ENCODE measurements around the gene NDNF.

Gene NDNF

DNA sequence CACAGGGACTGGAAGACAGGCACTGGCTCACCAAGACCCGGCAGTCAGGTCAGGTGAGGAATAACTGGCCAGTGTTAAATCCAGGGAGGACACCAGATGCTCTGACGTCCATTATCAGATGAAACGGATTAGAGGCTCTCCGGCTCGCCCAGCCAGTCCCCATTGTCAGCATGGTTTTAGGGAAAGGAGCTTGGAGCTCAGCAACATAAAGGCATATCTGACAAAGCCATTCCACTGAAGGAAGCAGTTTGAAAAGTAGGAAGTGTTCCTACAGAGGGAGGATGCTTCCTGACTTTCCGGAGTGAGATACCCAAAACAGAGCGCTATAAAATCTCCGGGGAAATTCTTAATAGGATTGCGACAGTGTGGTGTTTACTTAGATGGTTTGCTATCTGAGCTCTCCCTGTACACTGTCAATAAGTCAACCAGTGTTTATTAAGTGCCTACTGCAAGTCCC lies 14.8 kb downstream of the NDNF start:
- Mint-ChIP-seq H3K9me3 (peaks cover 0 to 1% of the 10 kb centered on the region in 2 donors), H3K4me1 (no peaks in the 10 kb centered on the region), H3K36me3 (no peaks in the 10 kb centered on the region), H3K27me3 (no peaks in the 10 kb centered on the region), H3K4me3 (no peak overlapping the region), H3K27ac (no peak overlapping the region)
- ATAC-seq (replicated peaks) (no peak), DNase-seq (no peak)

DNA sequence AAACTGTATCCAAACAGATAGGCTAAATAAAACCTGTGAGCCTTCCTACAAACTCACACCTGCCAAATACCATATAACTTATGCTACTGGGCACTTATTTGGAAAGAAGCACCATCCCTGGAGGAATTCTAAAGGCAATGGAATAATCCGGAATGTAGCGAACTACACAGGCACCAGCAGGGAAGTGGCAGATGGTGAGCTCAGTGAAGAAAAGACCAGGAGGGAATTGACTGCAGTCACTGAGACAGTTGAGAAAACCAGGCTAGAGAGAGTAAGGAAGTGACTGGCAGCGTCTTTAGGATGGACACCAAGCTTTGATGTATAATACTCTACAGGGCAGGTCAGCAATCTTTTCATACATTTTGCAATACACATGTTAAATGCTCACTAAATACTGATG lies 16.3 kb downstream of the NDNF start:
- ATAC-seq (replicated peaks) (no peak), DNase-seq (no peak)
- H3K9me3 Mint-ChIP-seq = peaks cover 0 to 1% of the 10 kb centered on the region in 2 donors
- no peak overlapping the region for H3K27ac Mint-ChIP-seq
- no peaks in the 10 kb centered on the region for H3K4me1 Mint-ChIP-seq
- no peaks in the 10 kb centered on the region for H3K27me3 Mint-ChIP-seq
- H3K4me3 Mint-ChIP-seq = no peak overlapping the region
- no peaks in the 10 kb centered on the region for H3K36me3 Mint-ChIP-seq

DNA sequence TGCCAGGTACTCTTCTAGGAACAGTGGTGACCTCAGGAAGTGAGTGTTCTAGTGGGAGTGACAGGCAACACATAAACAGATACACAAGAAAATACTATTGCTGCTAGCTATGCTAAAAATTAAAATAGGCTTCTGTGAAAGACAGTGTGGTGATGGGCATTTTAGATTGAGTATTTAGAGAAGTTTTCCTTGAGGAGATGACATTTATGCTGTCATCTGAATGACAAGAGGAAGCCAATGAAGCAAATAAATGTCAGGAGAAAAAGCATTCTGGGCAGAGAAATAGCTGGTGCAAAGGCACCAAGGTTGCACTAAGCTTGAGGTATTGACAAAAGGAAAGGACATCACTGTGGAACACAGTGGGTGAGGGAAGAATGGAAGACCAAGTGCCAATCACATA lies 18.0 kb downstream of the NDNF start:
- no peaks in the 10 kb centered on the region for H3K4me1 Mint-ChIP-seq
- DNase-seq (no peak), ATAC-seq (replicated peaks) (no peak)
- H3K27ac Mint-ChIP-seq = no peak overlapping the region
- H3K4me3 Mint-ChIP-seq = no peak overlapping the region
- peaks cover 0 to 1% of the 10 kb centered on the region in 2 donors for H3K9me3 Mint-ChIP-seq
- no peaks in the 10 kb centered on the region for H3K27me3 Mint-ChIP-seq
- no peaks in the 10 kb centered on the region for H3K36me3 Mint-ChIP-seq

DNA sequence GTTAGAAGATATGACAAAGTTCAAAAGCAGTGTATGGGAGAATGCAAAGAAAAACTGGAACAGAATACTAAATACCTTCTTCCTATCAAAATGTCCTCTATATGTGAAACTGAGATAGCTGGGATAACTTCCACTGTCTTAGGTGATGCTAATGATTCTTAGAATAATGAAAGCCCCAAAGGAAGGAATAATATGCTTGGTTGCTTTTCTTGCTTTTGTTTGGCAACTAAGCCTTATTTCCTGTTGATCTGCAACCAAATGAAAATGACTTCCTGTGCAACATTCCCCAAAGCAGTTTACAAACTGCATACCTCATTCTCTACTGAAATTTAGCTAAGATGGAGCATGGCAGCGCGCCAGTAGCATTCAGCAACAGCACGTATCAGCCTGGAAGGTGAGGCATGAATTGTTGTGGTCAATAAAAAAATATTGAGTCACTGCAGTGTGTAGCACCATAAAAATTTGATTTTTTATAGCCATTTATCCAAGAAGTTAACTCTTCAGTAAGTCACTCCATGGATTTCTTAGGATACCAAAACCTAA lies 18.7 kb downstream of the NDNF start:
- no peak overlapping the region for H3K4me3 Mint-ChIP-seq
- DNase-seq = no peak
- H3K27me3 Mint-ChIP-seq = no peaks in the 10 kb centered on the region
- peaks cover 0 to 1% of the 10 kb centered on the region in 2 donors for H3K9me3 Mint-ChIP-seq
- H3K27ac Mint-ChIP-seq = no peak overlapping the region
- no peaks in the 10 kb centered on the region for H3K36me3 Mint-ChIP-seq
- no peak for ATAC-seq (replicated peaks)
- H3K4me1 Mint-ChIP-seq = no peaks in the 10 kb centered on the region

DNA sequence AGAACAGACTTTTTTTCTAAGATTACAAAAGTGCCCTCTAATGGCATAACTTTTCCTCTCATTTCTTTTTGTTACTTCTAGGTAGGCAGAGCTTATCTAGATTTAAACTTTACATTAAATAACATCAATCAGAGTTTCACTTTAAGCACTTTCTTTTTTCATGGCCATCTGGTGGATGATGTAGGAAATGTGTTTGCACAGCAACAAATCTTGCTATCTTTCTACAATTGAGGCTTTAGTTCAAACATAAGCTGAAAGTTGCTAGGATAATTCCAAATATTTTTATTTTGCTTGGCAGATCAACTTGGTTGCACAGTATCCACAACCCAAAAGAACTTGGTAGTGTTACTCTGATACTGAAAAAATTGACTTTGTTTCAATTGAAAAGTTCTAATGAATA lies 22.0 kb downstream of the NDNF start:
- H3K36me3 Mint-ChIP-seq = no peaks in the 10 kb centered on the region
- no peak overlapping the region for H3K27ac Mint-ChIP-seq
- no peak for DNase-seq
- H3K27me3 Mint-ChIP-seq = no peaks in the 10 kb centered on the region
- H3K4me3 Mint-ChIP-seq = no peak overlapping the region
- H3K9me3 Mint-ChIP-seq = peaks cover 0 to 1% of the 10 kb centered on the region in 2 donors
- ATAC-seq (replicated peaks) = no peak
- H3K4me1 Mint-ChIP-seq = no peaks in the 10 kb centered on the region

DNA sequence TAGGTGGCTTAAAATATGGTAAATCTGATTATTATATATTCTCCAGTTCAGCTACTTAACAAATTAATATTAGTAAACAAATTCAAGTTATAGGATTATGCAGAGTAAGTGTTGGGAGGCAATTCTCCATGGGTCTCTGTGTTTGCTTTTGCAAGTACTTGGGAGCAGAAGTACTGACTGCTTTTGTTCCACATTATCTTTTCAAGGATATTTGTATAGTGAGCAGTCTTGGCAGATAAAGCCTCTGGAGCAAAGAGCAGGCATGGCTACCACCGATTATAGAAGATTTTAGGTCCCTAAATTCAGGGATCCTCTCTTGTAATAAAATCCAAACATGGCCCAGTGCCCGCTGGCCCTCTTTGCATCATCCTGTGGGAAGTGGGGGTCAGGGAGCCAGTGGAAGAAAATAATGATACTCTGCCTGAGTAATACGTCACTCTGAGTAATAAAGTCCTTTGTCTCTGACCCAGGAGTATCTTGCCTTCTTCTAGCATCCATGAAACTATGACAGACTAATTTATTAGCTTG lies 23.2 kb downstream of the NDNF start:
- H3K4me3 Mint-ChIP-seq = no peak overlapping the region
- H3K9me3 Mint-ChIP-seq = peaks cover 0 to 1% of the 10 kb centered on the region in 2 donors
- ATAC-seq (replicated peaks) = no peak
- no peaks in the 10 kb centered on the region for H3K36me3 Mint-ChIP-seq
- no peak overlapping the region for H3K27ac Mint-ChIP-seq
- H3K27me3 Mint-ChIP-seq = no peaks in the 10 kb centered on the region
- no peak for DNase-seq
- H3K4me1 Mint-ChIP-seq = no peaks in the 10 kb centered on the region

DNA sequence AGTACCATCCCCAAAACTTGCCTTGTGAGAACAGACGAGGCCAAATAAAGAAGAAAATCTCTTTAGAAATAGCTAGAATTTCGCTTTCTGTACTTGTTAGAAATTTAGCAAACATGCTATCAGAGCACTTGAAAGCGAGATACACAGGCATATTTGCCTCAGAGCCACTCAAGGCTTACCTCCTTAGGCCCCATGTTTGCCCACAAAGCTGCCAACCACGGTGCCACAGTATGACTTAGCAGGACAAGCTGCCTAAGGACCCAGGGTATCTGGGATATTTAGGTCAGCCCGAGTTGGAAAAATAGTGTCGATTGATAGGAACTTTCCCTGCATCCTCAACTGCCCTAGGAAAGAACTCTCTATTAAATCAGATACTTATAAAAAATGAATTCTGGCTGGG lies 24.2 kb downstream of the NDNF start:
- H3K27ac Mint-ChIP-seq = no peak overlapping the region
- ATAC-seq (replicated peaks) (no peak), DNase-seq (no peak)
- H3K9me3 Mint-ChIP-seq = no peaks in the 10 kb centered on the region
- H3K27me3 Mint-ChIP-seq = no peaks in the 10 kb centered on the region
- H3K4me1 Mint-ChIP-seq = no peaks in the 10 kb centered on the region
- H3K4me3 Mint-ChIP-seq = no peak overlapping the region
- H3K36me3 Mint-ChIP-seq = no peaks in the 10 kb centered on the region

DNA sequence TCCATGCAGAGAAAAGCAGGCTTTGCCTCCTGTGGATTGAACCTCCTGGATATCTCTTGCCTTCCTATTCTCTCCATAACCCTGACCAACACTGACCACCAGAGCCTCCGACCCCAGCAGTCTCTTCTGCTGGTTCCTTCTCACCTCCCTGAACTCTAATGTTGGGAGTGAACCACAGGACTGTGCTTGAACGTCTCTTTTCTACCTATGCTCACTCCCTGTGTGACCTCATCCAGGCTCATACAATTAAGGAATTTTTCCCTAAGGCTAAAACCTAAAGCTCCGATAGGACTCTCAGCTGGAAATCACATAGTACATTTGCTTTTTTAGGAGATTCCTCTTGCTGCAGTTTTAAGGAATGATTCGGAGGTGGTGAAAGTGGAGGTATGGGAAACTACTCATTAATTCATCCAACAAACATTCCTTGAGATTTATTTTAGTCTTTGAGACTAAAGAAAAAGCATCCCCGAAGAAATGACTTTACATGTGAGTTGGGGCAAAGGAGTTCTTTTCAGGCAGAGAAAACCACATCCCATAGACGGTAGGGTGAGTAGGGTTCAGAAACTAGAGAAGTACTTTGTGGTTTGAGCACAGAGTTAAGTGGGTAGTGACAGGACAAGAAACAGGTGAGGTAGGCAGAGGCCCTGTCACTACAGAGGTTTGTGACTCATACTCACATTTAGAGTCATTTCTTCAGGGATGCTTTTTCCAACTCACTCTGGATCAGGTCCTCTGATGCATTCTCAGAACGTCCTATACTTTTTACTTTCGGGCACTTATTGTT lies 30.8 kb downstream of the NDNF start:
- no peaks in the 10 kb centered on the region for H3K4me1 Mint-ChIP-seq
- DNase-seq (no peak), ATAC-seq (replicated peaks) (peak in 1 of 2 donors; percentile 20)
- H3K9me3 Mint-ChIP-seq = no peaks in the 10 kb centered on the region
- H3K27ac Mint-ChIP-seq = no peak overlapping the region
- no peaks in the 10 kb centered on the region for H3K27me3 Mint-ChIP-seq
- no peak overlapping the region for H3K4me3 Mint-ChIP-seq
- H3K36me3 Mint-ChIP-seq = no peaks in the 10 kb centered on the region

DNA sequence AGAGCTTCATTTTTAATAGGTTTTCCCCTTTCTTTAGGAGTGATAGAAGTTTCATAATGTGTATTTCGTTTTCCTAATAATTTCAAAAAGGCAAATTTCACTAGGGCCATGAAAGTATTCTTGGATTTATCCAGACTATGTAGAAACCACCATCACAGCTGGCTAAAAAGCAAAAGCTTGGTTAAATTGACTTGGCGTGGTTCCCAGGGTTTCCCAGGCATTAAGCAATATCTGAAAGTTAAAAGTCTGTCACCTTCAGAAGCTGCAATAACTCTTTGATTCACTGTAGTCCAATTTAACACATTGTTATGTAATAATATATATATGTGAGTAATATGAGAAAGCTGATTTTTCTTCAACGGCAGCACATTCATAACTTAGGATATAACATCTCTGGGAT lies 38.3 kb downstream of the NDNF start:
- ATAC-seq (replicated peaks) (no peak), DNase-seq (no peak)
- Mint-ChIP-seq H3K4me1 (no peaks in the 10 kb centered on the region), H3K9me3 (no peaks in the 10 kb centered on the region), H3K36me3 (no peaks in the 10 kb centered on the region), H3K27ac (no peak overlapping the region), H3K27me3 (no peaks in the 10 kb centered on the region), H3K4me3 (no peak overlapping the region)

DNA sequence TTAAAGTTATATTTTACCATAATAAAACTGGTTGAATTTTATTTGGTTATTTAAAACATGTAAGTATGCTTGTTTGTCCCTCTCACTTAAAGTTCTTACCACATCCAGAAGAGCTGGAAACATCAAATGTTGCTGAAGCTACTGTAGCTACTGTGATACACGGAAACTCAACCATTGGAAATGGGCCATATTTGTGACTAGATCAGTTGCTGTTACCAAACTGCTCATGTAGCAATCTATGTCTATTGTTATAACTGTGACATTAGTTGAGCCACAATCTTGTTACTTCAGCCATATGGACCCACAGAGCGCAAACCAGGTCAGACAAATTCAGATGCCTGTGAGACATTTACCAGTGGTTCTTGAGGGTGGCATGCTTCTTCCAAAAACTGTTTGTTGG lies 41.6 kb downstream of the NDNF start:
- no peaks in the 10 kb centered on the region for H3K36me3 Mint-ChIP-seq
- ATAC-seq (replicated peaks) (no peak), DNase-seq (no peak)
- H3K4me1 Mint-ChIP-seq = no peaks in the 10 kb centered on the region
- no peaks in the 10 kb centered on the region for H3K9me3 Mint-ChIP-seq
- H3K27me3 Mint-ChIP-seq = no peaks in the 10 kb centered on the region
- no peak overlapping the region for H3K27ac Mint-ChIP-seq
- no peak overlapping the region for H3K4me3 Mint-ChIP-seq

DNA sequence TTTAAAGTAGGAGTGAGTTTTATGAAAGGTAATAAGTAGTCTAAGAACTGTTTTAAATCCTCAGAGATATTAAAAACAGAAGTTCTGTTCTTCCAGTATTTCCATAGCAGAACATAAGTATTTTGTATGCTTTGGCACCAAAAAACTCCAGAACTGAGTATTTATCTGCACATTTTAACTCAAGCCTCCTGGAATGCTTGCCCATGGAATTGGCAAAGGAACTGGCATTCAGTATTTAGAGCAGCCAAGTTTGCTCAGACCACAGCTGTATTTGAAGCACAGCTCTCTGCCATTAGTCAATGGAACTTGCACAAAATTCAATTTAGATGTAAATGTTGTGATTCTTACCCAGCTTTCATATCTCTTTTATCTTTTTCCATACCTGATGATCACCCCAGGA lies 42.2 kb downstream of the NDNF start:
- H3K9me3 Mint-ChIP-seq = no peaks in the 10 kb centered on the region
- no peak for DNase-seq
- no peak overlapping the region for H3K4me3 Mint-ChIP-seq
- H3K36me3 Mint-ChIP-seq = no peaks in the 10 kb centered on the region
- no peak overlapping the region for H3K27ac Mint-ChIP-seq
- no peaks in the 10 kb centered on the region for H3K4me1 Mint-ChIP-seq
- no peaks in the 10 kb centered on the region for H3K27me3 Mint-ChIP-seq
- ATAC-seq (replicated peaks) = no peak

DNA sequence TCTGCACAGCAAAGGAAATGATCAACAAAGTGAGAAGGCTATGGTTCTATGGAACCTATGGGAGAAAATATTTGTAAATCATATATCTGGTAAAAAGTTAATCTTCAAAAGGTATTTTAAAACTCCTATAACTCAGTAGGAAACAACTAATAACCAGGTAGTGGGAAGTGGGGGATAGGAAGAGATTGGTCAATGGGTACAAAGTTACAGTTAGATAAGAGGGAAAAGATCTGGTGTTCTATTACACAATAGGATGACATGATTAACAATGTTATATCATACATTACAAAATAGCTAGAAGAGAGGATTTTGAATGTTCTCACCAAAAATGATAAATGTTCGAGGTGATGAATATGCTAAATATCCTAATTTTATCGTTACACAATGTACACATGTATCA lies 46.3 kb downstream of the NDNF start:
- Mint-ChIP-seq H3K27me3 (peaks cover 0 to 5% of the 10 kb centered on the region in 2 donors), H3K4me3 (no peak overlapping the region), H3K4me1 (no peaks in the 10 kb centered on the region), H3K36me3 (no peaks in the 10 kb centered on the region), H3K9me3 (no peaks in the 10 kb centered on the region), H3K27ac (no peak overlapping the region)
- DNase-seq (no peak), ATAC-seq (replicated peaks) (no peak)

DNA sequence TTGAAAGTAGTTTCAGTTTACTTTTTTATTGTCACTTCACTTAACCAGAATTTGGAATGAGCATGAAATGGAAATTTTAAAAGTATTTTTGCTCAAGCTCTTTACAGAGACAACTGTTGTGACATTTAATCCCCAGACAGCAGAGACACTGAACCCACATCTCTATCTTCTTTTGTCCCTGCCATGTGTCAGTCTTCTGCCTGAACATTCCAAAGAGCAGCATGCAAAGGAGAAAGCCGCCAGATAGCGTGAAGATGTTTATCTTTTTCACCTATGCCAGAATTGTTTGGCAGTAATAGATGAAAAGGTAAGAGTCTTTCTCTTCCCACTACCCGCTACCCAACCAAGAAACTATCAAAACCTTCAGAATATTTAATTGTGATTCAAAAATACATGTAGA lies 46.8 kb downstream of the NDNF start:
- Mint-ChIP-seq H3K27me3 (peaks cover 0 to 5% of the 10 kb centered on the region in 2 donors), H3K36me3 (no peaks in the 10 kb centered on the region), H3K9me3 (no peaks in the 10 kb centered on the region), H3K4me1 (no peaks in the 10 kb centered on the region), H3K4me3 (no peak overlapping the region), H3K27ac (no peak overlapping the region)
- DNase-seq (no peak), ATAC-seq (replicated peaks) (no peak)

DNA sequence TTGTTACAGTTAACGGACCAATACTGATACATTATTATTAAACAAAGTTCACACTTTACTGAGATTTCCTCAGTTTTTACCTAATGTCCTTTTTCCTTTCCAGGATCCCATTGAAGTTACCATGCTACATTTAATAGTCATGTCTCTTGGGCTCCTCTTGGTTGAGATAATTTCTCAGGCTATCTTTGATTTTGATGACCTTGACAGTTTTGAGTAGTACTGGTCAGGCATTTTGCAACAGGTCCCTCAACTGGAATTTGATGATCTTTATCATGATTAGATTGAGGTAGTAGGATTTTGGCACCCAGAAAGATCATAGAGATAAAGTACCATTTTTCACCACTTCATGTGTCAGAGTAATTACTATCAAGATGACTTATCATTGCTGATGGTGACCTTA lies 53.8 kb downstream of the NDNF start:
- Mint-ChIP-seq H3K4me1 (no peaks in the 10 kb centered on the region), H3K9me3 (no peaks in the 10 kb centered on the region), H3K4me3 (no peak overlapping the region), H3K27me3 (peaks cover 0 to 5% of the 10 kb centered on the region in 2 donors), H3K27ac (no peak overlapping the region), H3K36me3 (no peaks in the 10 kb centered on the region)
- DNase-seq = no peak
- ATAC-seq (replicated peaks) = no peak

DNA sequence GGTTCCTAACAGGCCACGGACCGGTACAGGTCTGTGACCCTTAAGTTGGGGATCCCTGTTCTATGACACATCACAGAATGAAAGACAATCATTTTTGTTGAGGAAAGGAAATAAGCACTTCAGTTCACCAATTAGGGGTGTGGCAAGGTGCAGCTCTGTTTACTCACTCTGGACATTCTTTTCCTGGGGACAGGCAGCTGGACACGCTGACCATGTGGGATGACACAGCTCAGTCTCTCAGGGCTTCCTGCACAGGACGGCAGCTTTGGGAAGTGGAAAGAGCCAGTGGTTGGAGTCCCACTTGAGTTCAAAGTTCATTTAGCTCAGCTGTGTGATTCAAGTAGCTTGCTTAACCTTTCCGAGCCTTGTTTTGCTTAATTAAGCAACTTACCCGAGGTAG lies 55.7 kb downstream of the NDNF start:
- ATAC-seq (replicated peaks) = no peak
- no peaks in the 10 kb centered on the region for H3K9me3 Mint-ChIP-seq
- no peaks in the 10 kb centered on the region for H3K36me3 Mint-ChIP-seq
- DNase-seq = no peak
- H3K4me1 Mint-ChIP-seq = no peaks in the 10 kb centered on the region
- no peak overlapping the region for H3K27ac Mint-ChIP-seq
- no peaks in the 10 kb centered on the region for H3K27me3 Mint-ChIP-seq
- H3K4me3 Mint-ChIP-seq = no peak overlapping the region
